ENCODE data around the gene CTNNBL1.

DNA sequence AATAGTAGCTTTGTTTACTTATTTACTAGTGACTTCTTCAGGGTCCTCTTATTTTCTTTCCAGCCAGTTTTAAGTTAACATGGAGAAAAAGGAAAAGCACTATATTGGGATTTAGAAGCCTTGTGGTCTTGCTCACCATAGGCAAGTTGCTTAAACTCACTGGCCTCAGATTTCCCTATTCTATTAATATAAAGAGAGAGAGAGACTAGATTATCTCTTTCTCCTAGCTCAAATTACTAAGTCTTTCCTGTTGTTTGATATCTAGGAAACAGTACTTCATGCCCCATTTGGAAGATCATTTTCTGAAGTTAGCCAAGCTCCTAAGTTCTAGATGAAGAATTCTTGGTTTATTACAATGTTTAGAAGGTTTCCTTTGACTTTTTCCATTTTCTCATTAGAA, 32.5 kb downstream of the CTNNBL1 start:
- TF ChIP-seq, protein P1, sequence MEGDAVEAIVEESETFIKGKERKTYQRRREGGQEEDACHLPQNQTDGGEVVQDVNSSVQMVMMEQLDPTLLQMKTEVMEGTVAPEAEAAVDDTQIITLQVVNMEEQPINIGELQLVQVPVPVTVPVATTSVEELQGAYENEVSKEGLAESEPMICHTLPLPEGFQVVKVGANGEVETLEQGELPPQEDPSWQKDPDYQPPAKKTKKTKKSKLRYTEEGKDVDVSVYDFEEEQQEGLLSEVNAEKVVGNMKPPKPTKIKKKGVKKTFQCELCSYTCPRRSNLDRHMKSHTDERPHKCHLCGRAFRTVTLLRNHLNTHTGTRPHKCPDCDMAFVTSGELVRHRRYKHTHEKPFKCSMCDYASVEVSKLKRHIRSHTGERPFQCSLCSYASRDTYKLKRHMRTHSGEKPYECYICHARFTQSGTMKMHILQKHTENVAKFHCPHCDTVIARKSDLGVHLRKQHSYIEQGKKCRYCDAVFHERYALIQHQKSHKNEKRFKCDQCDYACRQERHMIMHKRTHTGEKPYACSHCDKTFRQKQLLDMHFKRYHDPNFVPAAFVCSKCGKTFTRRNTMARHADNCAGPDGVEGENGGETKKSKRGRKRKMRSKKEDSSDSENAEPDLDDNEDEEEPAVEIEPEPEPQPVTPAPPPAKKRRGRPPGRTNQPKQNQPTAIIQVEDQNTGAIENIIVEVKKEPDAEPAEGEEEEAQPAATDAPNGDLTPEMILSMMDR (IDR thresholded peaks at IDR 0.05): no peak
- no peak for TF ChIP-seq POLR2A (IDR thresholded peaks at IDR 0.05)
- no peak for TF ChIP-seq POLR2AphosphoS5 (IDR thresholded peaks at IDR 0.05)

Measured in stomach (tissue), 4 donors.